ENCODE data around the gene FOXL1. TPM values are rescaled to one million over a fixed set of nuclear protein-coding genes. Genes with fewer than 3 reads are reported as not detected.

FOXL1 gene
- total RNA-seq, 1 donor from 2014 or later: 0.07 TPM

DNA sequence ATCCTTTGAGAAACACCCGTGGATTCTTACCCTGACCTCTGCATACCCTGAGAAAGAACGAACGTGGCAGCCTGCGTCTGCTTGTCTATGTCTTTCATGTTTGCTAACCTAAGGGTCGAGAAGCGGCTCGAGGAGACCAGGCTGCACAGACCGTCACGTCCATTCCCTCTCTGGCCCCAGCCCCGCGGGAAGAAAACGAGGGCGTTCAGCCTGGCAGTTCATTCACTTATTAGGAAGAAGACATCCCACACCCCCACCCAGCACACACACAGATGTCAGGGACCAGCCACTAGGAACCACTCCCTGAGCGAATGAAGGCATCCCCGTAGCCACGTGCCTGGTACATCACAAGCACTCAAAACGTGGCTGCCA lies 22.7 kb upstream of the FOXL1 start:
- Mint-ChIP-seq H3K27me3 (ENCODE audit: insufficient read depth, low read depth) (peaks cover 13% of the 10 kb centered on the region), H3K4me1 (peaks cover 23% of the 10 kb centered on the region), H3K27ac (no peak overlapping the region), H3K9me3 (no peaks in the 10 kb centered on the region), H3K36me3 (no peaks in the 10 kb centered on the region), H3K4me3 (peak overlapping the region; percentile 89)
- DNase-seq (ENCODE audit: low spot score): no peak
- Histone ChIP-seq H3F3A (ENCODE audit: low read depth) (no peaks in the 10 kb centered on the region), H3K9me3 (ENCODE audit: low read depth) (no peaks in the 10 kb centered on the region), H3K36me3 (no peaks in the 10 kb centered on the region), H3K79me2 (ENCODE audit: low read depth) (peaks cover 15% of the 10 kb centered on the region), H3K4me2 (peak overlapping the region; percentile 93), H4K20me1 (ENCODE audit: low read depth) (no peaks in the 10 kb centered on the region), H3K4me3 (peak overlapping the region; percentile 73), H3K4me1 (no peaks in the 10 kb centered on the region), H3K27me3 (peaks cover 13% of the 10 kb centered on the region), H3K27ac (no peak overlapping the region), H2AFZ (replicated peaks) (no peak overlapping the region), H3K9ac (peak overlapping the region; percentile 78)
- no peak for TF ChIP-seq EZH2 (IDR thresholded peaks at IDR 0.05)
- TF ChIP-seq, protein P1, sequence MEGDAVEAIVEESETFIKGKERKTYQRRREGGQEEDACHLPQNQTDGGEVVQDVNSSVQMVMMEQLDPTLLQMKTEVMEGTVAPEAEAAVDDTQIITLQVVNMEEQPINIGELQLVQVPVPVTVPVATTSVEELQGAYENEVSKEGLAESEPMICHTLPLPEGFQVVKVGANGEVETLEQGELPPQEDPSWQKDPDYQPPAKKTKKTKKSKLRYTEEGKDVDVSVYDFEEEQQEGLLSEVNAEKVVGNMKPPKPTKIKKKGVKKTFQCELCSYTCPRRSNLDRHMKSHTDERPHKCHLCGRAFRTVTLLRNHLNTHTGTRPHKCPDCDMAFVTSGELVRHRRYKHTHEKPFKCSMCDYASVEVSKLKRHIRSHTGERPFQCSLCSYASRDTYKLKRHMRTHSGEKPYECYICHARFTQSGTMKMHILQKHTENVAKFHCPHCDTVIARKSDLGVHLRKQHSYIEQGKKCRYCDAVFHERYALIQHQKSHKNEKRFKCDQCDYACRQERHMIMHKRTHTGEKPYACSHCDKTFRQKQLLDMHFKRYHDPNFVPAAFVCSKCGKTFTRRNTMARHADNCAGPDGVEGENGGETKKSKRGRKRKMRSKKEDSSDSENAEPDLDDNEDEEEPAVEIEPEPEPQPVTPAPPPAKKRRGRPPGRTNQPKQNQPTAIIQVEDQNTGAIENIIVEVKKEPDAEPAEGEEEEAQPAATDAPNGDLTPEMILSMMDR (IDR thresholded peaks at IDR 0.05): no peak

DNA sequence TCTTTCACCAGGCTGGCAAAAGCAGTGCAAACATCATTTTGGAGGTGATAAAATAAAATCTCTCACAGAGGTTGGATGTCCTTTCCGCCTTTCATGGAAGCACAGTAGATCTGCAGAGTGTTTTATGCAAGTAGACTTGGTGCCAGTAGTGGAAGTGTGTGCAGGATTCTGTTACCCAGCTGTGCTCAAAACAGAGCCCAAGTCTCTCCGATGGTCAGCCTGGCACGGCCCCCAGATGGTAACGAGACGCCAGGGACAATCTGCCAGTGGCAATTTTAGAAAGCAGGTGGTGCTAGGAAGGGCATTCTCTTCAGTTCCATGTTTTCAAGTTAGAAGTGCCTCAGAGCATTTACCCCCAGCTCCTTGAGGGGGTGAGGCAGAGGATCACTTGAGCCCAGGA lies 21.8 kb upstream of the FOXL1 start:
- H3K36me3 Mint-ChIP-seq: no peaks in the 10 kb centered on the region
- no peak overlapping the region for H3K27ac Mint-ChIP-seq
- Histone ChIP-seq H3K9ac (no peak overlapping the region), H3K27ac (no peak overlapping the region), H3F3A (ENCODE audit: low read depth) (no peaks in the 10 kb centered on the region), H3K4me3 (no peak overlapping the region), H3K36me3 (no peaks in the 10 kb centered on the region), H3K27me3 (peaks cover 13% of the 10 kb centered on the region), H3K4me2 (no peak overlapping the region), H3K4me1 (no peaks in the 10 kb centered on the region), H4K20me1 (ENCODE audit: low read depth) (no peaks in the 10 kb centered on the region), H3K9me3 (ENCODE audit: low read depth) (no peaks in the 10 kb centered on the region), H3K79me2 (ENCODE audit: low read depth) (peaks cover 15% of the 10 kb centered on the region), H2AFZ (replicated peaks) (no peak overlapping the region)
- peaks cover 23% of the 10 kb centered on the region for H3K4me1 Mint-ChIP-seq
- H3K27me3 Mint-ChIP-seq (ENCODE audit: insufficient read depth, low read depth): peaks cover 16% of the 10 kb centered on the region
- no peak for TF ChIP-seq EZH2phosphoT487 (IDR thresholded peaks at IDR 0.05)
- TF ChIP-seq, protein P1 (IDR thresholded peaks at IDR 0.05): no peak
- no peak for TF ChIP-seq EZH2 (IDR thresholded peaks at IDR 0.05)
- DNase-seq (ENCODE audit: low spot score): no peak
- H3K9me3 Mint-ChIP-seq: no peaks in the 10 kb centered on the region
- H3K4me3 Mint-ChIP-seq: peak overlapping the region; percentile 89

DNA sequence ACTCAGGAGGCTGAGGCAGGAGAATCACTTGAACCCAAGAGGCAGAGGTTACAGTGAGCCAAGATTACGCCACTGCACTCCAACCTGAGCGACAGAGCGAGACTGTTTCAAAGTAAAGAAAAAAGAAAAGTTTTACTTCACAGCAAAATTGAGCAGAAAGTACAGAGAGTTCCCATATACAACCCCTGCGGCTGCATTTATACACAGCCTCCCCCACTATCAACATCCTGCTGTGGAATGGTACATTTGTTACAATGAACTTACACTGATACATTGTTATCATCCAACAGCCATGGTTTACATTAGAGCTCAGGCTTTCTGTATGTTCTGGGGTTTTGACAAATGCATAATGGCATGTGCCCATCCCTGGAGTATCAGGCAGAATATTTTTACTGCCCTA lies 20.8 kb upstream of the FOXL1 start:
- no peak overlapping the region for H3K9ac ChIP-seq
- H3K27me3 Mint-ChIP-seq (ENCODE audit: insufficient read depth, low read depth): peaks cover 14% of the 10 kb centered on the region
- H3K79me2 ChIP-seq (ENCODE audit: low read depth): peaks cover 15% of the 10 kb centered on the region
- no peak overlapping the region for H3K27ac ChIP-seq
- H3F3A ChIP-seq (ENCODE audit: low read depth): no peaks in the 10 kb centered on the region
- H3K27ac Mint-ChIP-seq: no peak overlapping the region
- no peak overlapping the region for H3K4me3 Mint-ChIP-seq
- no peak overlapping the region for H3K4me2 ChIP-seq
- peaks cover 21% of the 10 kb centered on the region for H3K4me1 Mint-ChIP-seq
- peaks cover 13% of the 10 kb centered on the region for H3K27me3 ChIP-seq
- no peak overlapping the region for H2AFZ ChIP-seq (replicated peaks)
- H3K4me1 ChIP-seq: no peaks in the 10 kb centered on the region
- H3K9me3 Mint-ChIP-seq: no peaks in the 10 kb centered on the region
- no peaks in the 10 kb centered on the region for H3K36me3 ChIP-seq
- DNase-seq (ENCODE audit: low spot score): no peak
- no peaks in the 10 kb centered on the region for H3K9me3 ChIP-seq (ENCODE audit: low read depth)
- no peaks in the 10 kb centered on the region for H4K20me1 ChIP-seq (ENCODE audit: low read depth)
- TF ChIP-seq EZH2 (IDR thresholded peaks at IDR 0.05) (no peak), EZH2phosphoT487 (IDR thresholded peaks at IDR 0.05) (no peak)
- TF ChIP-seq, protein P1 (IDR thresholded peaks at IDR 0.05): no peak
- H3K4me3 ChIP-seq: no peak overlapping the region
- no peaks in the 10 kb centered on the region for H3K36me3 Mint-ChIP-seq

Measured in neural progenitor cell (in vitro differentiated cells).